Daoy (cell line): Measurements from ENCODE around the gene PDE6H. TPM values are rescaled to one million over a fixed set of nuclear protein-coding genes. Genes with fewer than 3 reads are reported as not detected.

ENCODE experiments used
- DNase-seq: peaks from one replicate; pipeline ENCODE4 v3.0.0-alpha.2; 2015; ENCODE audit warnings: low read depth
- total RNA-seq: library from RNA; depleted of rRNA; stranded (reverse); fragments of >200 nt; shearing (Covaris generic); gene quantifications from 2 replicates; pipeline ENCODE4 v1.2.3, GENCODE V29; 2014

The PDE6H gene
- total RNA-seq, 1 experiment from 2014 or later, result not detected

- DNase-seq, result no peak
Observed at GRCh38 chr12:14951851-14952250, 21.0 kb upstream of the PDE6H start.

GRCh38 chr12:14952299-14952921, 20.4 kb upstream of the PDE6H start:
- DNase-seq, result peak; percentile 87

- no peak for DNase-seq
Observed at GRCh38 chr12:14953752-14954151, 19.1 kb upstream of the PDE6H start.

GRCh38 chr12:14954269-14954668, 18.6 kb upstream of the PDE6H start:
- no peak for DNase-seq

DNA sequence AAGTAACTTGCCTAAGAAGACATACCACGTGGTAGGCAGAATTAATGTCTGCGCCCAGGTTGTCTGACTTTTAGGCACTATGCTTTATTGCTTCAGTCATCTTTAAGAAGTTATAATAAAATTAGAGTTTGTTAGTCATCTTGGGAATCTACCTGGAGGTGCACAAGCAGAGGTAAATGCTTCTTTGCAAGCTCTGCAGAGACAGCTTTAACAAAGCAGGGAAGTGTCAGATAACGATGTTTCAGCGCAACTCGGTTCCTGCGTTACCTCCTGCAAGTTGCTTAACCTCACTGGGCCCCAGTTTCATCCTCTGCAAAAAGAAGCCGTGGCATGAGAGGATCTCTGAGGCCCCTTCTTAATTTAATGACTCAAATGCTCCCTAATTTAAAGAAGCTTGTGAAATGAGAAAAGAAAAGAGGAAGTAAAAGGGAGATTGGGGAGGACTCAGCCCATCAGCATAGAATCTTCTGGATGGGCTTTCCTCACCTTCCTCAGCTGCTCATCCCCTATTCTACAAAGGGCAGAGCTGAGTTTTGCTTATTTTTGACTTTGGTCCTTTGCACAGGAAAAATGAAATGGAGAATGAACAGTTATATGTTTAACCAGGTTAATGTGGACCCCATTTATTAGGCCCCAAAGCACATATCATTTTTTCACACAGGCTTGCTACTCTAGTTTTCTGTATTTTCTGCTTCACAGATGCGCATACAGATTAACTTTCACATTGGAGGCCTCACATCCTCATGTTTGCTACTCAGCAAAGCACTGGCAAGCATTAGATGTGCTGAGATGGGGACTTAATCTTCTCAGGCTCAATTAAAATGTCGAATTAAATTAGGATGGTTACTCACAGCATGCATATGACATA, 16.6 kb upstream of the PDE6H start:
- no peak for DNase-seq

GRCh38 chr12:14956905-14957304, 15.9 kb upstream of the PDE6H start:
- DNase-seq, result no peak

DNA sequence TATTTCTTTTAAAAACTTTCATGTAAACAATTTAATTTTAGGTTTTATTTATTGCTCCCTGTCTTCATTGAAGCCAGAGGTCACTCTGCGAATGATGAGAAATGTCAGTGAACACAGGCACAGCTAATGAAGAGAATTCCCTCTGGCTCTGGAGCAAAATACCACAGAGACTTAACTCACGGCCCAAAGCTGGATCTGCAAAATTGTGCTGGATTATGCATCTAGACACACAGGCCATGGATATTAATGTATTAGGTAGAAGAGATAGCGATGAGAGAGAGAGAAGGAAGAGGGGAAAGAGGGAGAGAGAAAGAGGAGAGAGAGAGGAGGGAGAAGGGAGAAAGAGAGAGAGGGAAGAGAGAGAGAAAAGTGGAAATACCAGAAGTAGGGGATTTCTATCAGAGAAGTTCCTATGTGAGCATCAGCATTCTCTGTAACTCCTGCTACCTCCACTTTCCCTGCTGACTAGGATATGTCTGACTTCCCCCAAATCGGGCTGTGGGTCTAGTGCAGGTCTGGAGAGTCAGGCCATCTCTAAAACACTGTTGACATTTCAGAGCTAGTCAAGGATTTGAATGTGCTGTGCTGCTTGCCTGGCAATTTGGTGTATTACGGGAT, 15.2 kb upstream of the PDE6H start:
- DNase-seq, result no peak

- DNase-seq, result no peak
Observed at GRCh38 chr12:14958361-14959125, 14.3 kb upstream of the PDE6H start.

GRCh38 chr12:14959126-14959440, 13.8 kb upstream of the PDE6H start:
- no peak for DNase-seq

GRCh38 chr12:14959463-14959862, 13.4 kb upstream of the PDE6H start:
- DNase-seq, result no peak

DNA sequence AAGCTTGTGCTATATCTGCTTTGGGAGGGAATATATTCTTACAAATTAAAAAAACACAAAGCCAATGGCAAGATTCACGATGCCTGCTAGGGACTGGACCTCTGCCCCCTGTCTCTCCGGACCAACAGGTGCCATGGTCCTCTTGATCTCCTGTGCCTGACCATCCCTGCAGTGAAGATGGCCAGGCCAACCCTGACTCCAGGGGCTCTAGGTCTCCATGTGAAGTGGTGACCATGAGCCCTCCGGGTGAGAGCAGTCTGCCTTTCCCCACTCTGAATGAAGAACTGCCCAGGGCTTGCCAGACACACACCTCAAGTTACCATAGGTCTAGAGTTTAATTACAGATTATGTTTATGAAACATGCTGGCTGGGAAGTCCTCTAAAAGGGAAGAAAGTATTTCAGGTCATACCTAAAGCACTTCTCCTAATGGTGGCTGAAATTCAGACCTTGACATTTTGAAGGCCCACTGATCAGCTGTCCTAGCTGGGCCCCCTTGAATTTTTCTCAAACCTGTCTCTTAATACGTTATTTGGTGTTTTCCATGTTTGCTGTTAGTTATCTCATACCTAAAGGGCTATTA, 12.8 kb upstream of the PDE6H start:
- DNase-seq, result no peak

DNA sequence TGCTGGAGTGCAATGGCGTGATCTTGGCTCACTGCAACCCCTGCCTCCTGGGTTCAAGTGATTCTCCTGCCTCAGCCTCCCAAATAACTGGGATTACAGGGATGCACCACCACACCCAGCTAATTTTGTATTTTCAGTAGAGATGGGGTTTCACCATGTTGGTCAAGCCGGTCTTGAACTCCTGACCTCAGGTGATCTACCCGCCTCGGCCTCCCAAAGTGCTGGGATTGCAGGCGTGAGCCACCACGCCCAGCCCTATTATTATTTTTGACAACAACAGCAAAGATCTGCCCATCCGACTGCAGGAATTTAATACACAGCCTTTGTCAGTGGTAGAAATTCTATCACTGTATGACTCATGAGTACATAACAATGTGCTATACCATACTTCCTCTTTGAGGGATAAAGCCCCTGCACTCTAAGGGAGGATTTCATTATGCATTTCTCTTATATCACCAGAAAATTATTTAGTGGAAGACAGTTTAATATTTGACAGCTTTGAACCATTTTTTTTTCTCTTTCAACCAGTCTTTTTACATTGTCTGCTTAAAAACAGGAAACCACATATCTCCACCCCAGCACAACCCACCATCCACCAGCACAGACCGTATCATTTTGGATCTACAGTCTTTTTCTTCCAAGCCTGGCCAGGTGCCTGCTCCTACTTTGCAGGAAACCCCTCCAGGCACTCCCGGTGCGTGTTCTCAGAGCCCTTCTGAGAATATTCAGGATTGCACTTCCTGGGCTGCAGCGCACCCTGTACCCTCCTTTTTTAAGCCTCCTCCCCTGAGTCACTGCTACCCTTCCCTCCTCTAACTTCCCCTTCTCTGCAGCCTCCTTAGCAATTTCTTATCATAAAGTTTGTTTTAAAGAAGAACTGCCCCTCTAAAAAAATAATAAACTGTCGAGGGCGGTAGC, 12.0 kb upstream of the PDE6H start:
- DNase-seq, result peak; percentile 73

- DNase-seq, result peak; percentile 53
Observed at GRCh38 chr12:14961466-14962152, 11.2 kb upstream of the PDE6H start, which contains the start of gene ARHGDIB. TSS of gene ARHGDIB (minus strand) at chr12:14961601. CDS start at chr12:14950712, 10,889 bp downstream.

GRCh38 chr12:14962153-14962539, 10.7 kb upstream of the PDE6H start:
- DNase-seq, result no peak

DNA sequence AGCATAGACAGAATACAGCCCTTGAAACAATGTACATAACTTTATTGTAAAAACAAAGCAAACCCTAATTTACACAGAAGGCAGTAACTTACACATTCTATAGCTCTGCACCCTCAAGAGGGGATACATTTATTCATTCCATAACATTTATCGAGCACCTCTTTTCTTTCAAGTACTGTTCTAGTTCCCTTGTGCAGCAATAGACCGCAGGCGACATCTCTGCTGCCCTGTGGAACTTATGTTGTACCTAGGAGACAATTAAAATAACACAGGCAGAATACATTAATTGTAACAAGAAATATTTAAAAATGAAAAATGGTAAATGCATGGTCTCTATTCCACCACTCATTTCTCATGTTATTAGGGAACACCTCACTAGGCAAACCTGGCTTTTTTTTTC, 10.0 kb upstream of the PDE6H start:
- DNase-seq, result no peak

GRCh38 chr12:14963520-14963919, 9.3 kb upstream of the PDE6H start:
- DNase-seq, result no peak

DNA sequence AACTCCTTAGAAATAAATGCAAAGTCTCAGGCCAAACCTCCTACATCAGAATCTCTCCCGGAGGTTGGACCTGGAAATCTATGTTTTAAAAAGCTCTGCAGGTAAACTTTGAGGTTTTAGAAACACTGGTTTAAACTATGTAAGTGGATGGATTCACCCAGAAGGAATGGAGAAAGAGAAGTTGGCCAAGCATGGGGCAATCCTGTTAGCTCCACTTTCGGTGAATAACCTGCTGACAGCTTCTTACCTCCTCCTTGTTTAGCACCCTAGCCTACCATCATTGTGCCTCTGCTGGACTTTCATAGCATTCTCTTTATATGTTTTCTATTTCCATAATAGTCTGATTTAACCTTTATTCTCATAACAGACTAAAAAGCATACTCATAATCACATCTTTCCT, 8.4 kb upstream of the PDE6H start:
- DNase-seq, result no peak

DNA sequence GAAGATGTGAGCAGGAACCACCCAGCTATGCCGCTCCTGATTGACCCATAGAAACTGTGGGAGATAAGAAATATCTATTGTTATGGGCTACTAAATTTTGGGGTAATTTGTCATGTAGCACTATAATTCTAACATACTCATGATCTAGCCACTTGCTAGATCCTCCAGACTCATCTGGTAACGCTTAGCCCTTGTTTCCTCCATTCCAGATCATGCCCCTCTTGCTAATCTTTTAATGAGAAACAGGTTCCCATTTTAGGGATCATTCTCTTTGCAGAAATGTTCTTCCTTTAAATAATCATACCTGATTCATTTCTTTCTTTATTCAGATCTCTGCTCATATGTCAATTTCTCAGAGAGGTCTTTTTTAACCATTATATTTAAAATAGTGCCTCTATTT, 7.6 kb upstream of the PDE6H start:
- no peak for DNase-seq

- DNase-seq, result no peak
Observed at GRCh38 chr12:14968478-14968877, 4.4 kb upstream of the PDE6H start.

DNA sequence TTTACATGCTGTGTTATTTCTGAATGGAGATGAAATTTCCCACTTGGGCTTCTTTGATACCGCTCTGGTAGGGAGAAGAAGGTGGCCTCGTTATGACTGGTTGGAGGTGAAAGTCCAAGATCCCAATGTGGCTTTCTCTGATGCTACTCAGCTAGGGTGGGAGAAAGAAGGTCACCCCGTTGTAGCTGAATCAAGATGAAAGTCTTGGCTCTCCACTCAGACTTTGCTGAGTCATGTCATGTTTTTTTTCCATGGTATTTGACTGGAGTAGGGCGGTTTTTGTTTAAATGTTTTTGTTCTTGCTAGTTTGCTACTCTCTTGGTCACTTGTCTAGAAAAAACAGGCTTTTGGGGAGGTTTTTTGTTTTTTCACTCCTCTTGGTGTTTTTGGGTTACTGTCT, 2.4 kb upstream of the PDE6H start:
- no peak for DNase-seq
